RPMI7951 (cell line): ENCODE results near the gene MRAP2. TPM values are rescaled to one million over a fixed set of nuclear protein-coding genes. Genes with fewer than 3 reads are reported as not detected.
"Not testable (repeated sequence)": the region's sequence is repeated elsewhere in the genome, so short reads cannot be mapped to it uniquely, and the experiment has no call there.

Source experiments
- DNase-seq: peaks from one replicate; pipeline ENCODE4 v3.0.0-alpha.2; 2012; ENCODE audit warnings: low read depth
- total RNA-seq: library from RNA; depleted of rRNA; stranded (reverse); fragments of >200 nt; shearing (Covaris generic); gene quantifications from 2 replicates; pipeline ENCODE4 v1.2.3, GENCODE V29; 2014

MRAP2 gene
- total RNA-seq, 1 experiment from 2014 or later, result 8.4 TPM

DNA sequence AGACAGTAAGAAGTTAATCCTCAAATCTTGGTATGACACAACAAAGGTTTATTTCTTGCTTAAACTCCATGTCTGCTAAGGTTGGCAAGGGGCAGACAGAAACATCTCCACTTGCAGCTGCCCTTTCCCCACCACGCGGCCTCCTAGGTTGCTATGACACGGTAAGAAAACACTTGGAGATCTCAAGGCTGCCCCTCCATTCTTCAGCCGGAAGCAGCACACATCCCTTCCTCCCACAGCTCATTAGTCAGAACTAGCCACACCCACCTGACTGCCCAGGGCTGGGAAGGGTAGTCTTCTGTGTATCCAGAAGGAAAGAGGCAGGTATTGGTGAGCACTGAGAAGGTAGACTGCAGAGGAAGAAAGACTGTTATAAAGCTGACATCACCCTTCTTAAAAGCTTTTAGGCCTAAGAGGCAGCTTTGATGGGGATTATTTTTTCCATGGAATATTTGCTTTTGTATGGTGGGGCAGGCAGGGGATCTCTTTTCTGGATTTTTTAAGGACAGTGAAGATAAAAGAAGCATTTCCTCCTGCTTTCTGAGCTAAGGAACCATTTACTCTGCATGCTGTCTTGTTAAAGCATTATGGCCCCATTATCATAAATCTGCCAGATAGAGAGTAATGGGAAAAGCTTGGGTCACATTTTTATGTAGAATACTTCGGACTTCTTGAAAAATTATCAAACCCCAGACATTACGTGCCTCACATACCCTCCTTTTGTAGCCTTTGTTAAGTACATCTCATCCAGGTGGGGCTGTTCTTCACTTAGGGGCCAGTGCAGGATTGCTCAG, 41.6 kb downstream of the MRAP2 start:
- DNase-seq, result peak; percentile 72

DNA sequence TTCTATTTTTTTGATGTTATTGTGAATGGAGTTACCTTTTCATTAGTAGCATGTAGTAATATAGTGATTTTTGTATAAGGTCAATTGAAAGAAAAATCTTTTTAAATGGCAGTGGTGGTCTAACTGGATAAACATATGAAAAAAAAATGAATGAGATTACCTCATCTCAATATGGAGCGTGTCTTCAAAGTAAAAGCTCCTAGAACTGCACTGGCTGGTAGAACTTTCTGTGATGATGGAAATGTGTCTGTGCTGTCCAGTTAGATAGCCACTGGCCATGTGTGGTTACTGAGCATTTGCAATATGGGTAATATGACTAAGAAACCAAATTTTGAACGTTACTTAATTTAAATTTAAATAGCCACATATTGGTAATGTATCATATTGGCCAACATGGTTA, 44.1 kb downstream of the MRAP2 start:
- DNase-seq, result no peak

DNA sequence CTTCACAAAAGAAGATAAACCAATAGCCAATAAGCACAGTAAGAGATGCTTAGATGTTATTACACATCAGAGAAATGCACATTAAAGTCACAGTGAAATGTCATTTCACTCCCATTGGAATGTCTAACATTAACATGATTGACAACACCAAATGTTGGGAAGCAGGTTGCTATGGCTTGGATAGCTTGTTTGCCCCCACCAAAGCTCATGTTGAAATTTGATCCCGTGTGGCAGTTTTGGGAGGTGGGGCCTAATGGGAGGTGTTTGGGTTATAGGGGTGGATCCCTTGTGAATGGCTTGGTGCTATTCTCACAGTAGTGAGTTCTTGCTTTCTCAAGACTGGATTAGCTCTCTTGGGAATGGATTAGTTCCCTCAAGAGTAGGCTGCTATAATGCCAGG, 44.8 kb downstream of the MRAP2 start:
- DNase-seq, result no peak

DNA sequence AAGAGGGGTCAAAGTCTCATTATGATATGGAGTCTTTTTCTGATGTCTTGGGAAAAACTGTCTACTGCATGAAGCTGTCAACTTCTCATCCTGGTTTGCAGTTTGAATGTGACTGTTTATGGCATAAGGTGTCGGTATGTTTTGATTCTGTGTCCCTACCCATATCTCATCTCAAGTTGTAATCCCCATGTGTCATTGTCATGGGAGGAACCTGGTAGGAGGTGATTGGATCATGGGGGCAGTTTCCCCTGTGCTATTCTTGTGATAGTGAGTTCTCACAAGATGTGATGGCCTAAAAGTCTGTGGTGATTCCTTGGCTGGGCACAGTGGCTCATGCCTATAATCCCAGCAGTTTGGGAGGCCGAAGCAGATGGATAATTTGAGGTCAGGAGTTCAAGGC, 47.6 kb downstream of the MRAP2 start:
- DNase-seq, result no peak

DNA sequence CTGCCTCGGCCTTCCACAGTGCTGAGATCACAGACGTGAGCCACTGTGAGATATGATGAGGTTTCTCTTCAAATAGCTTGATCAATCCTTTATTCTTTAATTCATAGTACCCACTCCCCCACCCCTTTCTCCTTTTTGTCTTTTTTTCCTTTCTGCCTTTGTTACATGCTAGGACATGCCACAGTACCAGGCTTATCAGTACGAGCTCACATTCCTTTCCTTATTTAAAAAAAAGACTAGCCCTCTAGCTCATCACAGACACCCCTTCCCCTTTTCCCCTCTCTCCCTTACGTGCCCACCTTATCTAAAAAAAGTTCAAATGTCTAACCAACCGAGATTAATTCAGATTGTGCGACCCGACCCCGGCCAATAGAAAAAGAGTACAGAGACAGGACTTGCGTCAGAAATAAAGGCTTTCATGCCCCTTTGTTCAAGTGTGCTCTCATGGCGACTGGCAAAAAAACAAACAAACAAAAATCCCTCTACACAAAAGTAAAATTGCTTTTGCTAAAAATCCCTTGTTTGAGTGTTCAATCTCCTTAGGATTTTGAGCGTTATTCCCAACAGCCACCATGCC, 49.2 kb downstream of the MRAP2 start:
- no peak for DNase-seq

DNA sequence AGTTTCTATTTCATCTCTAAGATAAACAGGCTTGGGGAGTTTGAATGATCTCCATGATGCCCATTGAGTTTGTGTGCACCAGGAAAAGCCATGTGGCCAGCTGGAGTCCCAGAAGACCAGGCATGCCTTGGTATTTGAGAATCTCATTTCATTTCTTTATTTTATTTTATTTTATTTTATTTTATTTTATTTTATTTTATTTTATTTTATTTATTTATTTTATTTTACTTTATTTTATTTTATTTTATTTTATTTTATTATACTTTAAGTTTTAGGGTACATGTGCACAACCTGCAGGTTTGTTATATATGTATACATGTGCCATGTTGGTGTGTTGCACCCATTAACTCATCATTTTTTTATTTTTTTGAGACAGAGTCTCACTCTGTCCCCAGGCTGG, 51.1 kb downstream of the MRAP2 start:
- DNase-seq, result not testable (repeated sequence)

DNA sequence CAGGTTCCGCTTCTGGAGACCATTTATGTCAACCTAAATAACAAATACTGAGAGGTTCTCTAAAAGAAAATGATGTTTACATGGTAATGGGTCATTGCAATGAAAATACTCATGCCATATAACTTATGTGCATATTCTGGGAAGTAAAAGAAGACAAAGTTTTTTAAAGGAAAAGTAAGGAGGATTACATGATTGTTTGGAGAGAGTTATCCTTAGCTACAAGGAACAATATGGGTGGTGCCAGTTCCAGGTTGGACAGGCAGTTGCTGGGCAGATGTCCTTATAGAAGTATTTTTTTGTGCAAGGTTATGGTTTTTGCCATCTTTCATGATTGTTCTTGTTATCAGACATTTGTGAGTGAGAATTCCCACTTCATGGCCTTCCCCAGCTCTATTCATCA, 52.5 kb downstream of the MRAP2 start:
- no peak for DNase-seq

DNA sequence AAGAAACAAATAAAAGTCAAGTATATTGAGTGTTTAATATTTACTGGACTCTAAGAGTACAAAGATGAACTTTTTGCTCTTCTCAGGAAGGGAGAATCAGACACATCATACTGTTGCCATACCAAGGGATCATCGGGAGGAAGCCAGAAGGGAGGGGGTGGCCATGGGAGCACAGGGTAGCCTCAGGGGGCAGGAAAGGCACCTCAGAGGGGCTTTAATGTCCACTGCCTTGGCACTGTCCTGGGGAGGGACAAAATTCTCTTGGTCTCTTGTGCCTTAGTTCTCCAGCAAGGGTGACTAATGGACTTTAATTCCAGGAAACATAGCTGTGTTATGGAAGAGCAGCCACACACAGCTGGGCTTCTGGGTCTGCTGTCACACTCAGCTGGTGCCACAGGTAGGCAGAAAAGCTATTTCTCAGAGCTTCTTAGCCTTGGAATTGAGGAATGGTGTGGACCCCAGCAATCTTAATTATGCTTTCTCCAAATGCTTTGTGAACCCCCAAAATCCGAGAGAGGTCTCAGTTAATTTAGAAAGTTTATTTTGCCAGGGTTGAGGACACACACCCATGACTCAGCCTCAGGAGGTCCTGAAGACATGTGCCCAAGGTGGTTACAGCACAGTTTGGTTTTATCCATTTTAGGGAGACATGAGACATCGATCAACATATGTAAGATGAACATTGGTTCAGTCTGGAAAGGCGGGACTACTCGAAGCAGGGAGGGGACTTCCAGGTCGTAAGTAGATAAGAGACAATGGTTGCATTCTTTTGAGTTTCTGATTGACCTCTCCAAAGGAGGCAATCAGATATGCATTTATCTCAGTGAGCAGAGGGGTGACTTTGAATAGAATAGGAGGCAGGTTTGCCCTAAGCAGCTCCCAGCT, 53.2 kb downstream of the MRAP2 start:
- DNase-seq, result no peak

DNA sequence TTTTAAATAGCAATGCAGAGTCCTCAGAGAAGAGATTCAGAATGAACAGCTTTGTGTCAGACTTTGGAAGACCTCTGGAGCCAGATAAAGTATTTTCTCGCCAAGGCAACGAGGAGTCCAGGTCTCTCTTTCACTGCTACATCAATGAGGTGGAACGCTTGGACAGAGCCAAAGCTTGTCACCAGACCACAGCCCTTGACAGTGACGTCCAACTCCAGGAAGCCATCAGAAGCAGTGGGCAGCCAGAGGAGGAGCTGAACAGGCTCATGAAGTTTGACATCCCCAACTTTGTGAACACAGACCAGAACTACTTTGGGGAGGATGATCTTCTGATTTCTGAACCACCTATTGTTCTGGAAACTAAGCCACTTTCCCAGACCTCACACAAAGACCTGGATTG, 55.5 kb downstream of the MRAP2 start:
- no peak for DNase-seq

DNA sequence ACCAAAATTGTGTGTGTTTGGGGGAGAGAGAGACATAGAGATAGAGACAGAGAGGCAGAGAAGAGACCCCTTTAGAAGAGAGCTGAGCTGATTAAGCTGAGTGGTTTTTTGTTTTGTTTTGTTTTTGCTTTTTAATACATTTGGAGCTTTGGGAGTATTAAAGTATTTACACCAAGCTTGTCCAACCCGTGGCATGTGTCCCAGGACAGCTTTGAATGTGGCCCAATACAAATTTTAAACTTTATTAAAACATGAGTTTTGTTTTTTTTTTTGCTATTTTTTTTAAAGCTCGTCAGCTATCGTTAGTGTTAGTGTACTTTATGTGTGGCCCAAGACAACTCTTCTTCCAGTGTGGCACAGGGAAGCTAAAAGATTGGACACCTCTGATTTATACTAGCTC, 56.0 kb downstream of the MRAP2 start:
- no peak for DNase-seq

DNA sequence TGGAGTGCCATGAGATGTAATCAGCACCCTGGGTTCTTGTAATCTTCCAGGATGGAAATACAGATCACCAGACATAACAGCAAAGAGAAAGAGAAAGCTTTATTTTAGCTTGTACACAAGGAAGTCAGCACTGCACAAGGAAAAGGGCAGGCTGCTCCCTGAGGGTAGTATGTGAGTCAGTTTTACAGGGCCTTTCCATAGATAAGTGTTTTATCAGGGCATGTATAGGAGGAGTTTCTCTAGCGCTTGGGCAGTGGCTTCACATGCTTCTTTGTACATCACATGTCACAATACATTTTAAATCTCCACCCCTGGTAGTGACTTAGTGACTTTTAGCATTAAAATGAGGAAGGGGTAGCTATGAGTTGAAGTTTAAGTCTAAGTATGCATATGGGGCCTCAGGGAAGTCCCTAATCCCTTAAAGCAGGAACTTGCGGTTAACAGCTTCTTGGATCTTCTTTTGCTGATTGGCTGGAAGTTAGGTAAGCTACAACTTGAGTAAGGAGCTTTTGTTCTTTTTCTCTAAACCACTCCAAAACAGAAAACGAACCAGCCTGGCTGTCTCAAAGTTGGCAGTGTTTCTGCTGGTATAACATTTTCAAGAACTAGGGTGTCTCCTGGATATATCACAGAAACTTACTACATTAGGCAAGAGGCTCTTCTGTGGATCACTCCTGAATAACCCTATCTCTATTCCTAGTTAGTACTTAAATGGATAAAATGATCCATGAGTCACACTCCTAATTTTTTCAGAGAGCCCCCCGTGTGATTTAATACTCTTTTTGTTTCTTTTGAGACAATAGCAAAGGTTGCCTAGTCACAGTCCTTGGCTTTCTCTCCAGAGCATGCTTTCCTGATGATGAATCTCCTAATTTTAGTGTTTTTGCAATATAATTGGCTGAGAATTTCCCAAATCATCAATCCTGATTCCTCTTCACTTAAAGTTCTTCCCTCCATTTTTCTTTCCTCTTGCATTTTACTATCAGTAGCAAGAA, 60.2 kb downstream of the MRAP2 start:
- DNase-seq, result peak; percentile 79

DNA sequence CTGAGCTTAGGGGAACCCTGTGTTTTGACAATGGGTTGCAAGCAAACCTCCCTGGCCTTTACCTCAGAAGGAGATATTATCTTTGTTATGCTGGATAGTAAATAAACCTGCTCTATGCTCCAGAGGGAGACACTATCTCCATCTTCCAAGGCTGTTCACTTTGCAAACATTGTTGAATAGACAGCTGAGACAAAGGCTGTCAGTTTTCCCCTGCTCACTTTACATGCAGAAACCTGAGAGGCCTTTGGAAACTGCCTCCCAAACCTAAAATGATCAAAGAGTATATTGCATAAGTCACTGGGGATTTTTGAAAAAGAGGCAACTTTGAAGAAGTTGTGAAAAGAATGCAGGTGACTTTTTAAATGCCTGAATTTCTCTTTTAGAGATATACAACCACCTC, 61.6 kb downstream of the MRAP2 start:
- no peak for DNase-seq

DNA sequence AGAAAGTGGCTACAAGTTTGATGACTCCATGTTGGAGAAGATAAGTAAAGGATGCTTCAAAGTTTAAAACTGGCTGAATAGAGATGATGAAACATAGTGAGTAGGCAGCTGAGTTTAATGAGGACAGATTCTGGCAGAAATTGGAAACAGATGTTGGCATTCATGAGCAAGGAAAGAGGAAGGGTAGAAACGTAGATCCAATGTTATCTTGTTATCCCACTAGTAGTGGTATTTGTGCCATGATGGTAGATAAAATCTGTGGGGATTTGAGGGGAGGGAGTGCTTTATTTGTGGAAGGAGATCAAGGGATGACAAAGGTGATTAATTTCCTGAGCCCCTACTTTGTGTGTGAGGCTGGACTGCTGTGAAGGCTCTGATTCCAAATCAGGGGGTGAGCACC, 69.5 kb downstream of the MRAP2 start:
- DNase-seq, result peak; percentile 85

DNA sequence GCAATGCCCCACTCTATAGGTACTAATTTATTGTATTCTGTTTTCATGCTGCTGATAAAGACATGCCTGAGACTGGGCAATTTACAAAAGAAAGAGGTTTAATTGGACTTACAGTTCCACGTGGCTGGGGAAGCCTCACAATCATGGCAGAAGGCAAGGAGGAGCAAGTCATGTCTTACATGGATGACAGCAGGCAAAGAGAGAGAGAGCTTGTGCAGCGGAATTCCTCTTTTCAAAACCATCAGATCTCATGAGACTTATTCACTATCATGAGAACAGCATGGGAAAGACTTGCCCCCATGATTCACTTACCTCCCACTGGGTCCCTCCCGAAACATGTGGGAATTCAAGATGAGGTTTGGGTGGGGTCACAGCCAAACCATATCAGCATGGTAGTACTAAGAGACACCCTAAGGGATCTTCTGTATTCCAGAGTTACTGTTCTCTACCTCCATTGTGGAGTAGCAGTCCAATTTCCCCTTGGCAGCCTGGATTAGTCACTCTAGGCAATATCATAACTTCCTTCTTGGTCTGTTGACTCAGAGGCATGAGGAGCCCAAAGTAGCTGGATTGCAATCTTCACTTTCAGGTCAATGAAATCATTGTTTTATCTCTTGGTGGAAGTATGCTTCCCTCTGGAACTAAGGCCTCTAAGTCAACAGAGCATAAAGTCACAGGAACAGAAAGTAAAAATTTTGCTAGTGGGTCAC, 71.8 kb downstream of the MRAP2 start:
- DNase-seq, result peak; percentile 83

DNA sequence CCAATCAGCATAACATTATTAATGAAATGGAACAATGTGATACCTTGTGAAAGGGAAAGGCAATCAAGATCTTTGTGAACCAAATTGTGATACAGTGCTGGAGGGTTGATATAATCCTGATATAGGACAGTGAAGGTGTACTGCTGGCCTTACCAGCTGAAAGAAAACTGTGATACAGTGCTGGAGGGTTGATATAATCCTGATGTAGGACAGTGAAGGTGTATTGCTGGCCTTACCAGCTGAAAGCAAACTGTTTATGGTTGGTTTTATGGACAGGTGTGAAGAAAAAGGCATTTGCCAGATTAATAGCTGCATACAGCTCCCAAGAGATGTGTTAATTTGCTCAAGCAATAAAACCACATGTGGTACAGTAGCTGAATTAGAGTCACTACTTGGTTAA, 73.9 kb downstream of the MRAP2 start:
- DNase-seq, result no peak

DNA sequence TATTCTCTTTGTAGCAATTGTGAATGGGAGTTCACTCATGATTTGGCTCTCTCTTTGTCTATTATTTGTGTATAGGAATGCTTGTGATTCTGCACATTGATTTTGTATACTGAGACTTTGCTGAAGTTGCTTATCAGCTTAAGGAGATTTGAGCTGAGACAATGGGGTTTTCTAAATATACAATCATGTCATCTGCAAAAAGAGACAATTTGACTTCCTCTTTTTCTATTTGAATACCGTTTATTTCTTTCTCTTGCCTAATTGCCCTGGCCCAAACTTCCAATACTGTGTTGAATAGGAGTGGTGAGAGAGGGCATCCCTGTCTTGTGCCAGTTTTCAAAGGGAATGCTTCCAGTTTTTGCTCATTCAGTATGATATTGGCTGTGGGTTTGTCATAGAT, 77.8 kb downstream of the MRAP2 start:
- not testable (repeated sequence) for DNase-seq

DNA sequence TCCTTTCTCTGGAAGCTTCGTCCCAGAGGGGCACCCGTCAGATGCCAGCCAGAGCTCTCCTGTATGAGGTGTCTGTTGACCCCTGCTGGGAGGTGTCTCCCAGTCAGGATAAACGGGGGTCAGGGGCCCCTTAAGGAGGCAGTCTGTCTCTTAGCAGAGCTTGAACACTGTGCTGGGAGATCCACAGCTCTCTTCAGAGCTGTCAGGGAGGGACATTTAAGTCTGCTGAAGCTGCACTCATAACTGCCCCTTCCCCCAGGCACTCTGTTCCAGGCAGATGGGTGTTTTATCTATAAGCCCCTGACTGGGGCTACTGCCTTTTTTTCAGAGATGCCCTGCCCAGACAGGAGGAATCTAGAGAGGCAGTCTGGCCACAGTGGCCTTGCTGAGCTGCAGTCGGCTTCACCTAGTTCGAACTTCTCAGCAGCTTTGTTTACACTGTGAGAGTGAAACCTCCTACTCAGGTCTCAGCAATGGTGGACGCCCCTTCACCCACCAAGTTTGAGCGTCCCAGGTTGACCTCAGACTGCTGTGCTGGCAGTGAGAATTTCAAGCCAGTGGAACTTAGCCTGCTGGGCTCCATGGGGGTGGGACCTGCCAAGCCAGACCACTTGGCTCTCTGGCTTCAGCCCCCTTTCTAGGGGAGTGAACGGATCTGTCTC, 81.5 kb downstream of the MRAP2 start:
- DNase-seq, result not testable (repeated sequence)

DNA sequence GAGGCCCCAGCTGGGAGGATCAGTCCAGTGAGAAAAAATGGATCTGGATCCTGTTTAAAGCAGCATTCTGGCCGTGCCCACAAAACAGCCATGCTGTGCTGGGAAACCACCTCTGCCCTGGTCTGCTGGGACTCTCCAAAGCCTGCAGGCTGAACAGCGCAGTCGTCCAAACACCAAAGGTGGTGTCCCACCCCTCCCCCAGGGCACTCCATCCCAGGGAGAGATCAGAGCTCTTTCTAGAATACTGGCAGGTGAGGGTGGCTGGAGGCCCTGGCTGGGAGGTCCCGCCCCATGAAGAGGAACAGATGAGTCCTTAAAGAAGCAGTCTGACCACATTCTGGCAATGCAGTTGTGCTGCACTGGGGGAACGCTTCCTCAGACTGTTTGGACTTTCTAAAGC, 84.6 kb downstream of the MRAP2 start:
- DNase-seq, result no peak

DNA sequence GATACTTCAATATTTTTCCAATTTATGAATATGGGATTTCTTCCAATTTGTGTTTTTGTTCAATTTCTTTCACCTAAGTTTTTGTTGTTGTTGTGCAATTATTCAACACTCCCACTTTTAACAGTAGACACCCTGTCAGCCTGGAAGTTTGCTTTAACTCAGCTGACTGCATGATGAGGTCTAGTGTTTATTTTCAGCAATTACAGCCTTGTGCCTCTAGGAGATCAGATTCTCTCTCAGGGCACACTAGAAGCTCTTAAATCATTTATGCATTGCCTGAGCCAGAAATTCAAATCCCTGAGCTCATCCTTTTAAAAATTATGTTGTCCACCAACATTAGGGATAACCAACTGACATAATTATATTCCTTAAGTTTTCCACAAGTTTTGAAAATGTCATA, 85.7 kb downstream of the MRAP2 start:
- DNase-seq, result no peak

DNA sequence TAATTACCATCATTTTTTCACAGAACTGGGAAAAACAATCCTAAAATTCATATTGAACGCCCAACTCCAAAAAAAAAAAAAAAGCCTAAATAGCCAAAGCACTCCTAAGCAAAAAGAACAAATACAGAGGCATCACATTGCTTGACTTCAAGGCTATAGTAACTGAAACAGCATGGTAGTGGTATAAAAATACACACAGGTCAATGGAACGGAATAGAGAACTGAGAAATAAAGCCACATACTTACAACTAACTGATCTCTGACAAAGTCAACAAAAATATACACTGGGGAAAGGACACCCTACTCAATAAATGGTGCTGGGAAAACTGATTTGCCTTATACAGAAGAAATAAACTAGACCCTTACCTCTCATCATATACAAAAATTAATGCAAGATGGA, 89.6 kb downstream of the MRAP2 start:
- no peak for DNase-seq
